Smooth muscle cell of the brain vasculature (primary cell): Measurements from ENCODE around the gene HOXB3.

Experiments
- DNase-seq: peaks from one replicate; pipeline ENCODE4 v3.0.0-alpha.2; 2012; ENCODE audit warnings: low read depth, low spot score

HOXB3 gene

DNA sequence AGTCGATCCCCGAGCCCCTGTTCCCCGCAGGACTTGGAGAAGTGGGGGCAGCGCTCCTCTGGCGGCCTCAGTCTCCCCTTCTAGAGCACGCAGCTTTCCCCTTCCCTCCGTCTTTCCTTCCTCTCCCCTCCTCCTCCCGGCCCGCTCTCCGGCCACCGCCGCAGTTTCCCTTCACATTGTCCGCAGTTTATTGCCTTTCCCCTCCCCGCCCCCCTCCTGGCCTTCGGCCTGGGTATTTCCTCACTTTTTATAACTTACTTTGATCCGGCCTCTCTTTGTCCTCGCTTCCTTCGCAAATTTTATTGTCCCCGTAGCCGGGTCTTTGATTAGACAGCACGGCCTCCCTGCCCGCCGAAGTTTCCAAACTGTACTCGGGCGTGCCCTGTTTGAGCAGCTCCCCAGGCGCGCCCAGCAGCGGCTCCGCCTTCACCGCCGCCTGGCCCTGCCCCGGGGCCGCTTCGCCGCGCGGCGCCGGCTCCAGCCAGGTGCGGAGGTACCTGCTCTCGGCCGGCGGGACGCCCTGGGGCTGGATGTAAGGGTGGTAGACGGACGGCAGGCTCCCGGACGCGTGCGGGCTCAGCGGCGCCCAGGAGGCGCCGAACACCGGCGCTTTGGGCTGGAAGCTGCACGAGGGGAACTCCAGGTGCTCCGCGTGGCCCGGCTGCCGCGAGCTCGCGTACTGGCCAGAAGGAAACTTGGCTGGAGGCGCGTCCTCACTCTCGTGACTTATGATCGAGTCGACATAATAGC is 35.6 kb upstream of the HOXB3 start:
- no peak for DNase-seq

DNA sequence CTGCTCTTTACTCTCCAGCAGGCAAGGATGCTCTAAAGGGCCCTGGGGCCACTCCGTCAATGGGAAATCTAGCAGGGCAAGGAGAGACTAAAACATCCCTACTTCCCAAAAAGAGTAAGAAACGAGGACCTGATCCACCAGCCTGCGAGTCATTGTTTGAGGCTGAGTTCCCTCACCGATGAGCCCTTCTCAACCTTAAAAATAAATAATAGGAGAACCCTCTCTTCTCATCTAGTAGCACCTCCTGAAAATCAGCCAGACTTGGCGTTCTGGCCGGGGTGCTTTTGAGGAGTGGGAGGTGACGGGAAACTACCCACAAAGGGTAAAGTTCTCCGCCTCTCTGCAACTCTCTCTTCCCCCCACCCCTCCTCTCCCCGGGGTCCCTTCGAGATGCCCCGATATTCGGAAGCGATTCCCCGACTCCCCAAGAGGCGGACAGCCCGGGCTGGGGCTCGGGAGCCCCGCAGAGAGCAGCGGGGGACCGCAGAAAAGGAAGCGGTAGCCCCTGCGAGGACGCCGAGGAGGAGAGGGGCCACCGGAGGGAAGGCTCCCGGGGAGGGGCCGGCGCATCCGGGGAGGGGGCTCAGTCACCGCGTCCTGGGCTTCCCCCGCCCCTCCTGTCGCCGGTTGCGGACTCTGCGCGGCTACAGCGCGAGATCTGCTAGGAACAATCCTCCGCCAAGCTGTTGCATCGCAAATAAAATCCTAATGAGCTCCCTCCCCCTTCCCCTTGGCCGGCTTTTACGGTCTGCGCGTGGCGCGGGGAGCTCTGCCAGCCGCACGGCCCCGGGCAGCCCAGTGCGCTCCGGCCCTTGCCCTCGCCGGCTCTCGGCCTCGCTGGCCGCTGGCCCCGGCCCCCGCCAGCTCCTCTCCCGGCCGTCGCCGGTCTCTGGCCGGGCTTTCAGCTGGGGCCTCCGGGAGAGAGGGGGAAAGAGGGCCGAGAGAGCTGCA is 34.8 kb upstream of the HOXB3 start:
- DNase-seq = no peak

DNA sequence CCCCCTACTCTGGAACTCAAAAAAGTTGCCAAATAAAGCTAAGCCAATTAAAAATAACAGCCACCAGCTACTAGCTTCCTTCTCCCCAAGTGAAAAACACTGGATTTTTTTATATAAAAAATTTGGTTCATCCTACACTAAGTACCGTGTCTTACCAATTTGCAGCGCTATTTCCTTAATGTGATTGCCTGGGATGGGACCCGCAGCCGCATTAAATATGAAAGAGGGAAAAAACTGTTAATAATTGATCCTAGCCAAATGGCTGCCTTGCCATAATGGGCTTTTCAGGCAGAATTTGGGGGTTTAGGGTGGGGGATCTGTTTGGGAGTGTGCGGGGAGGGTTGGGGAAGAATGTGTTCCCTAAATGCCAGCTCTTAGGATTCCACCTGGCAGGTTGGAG is 34.1 kb upstream of the HOXB3 start:
- no peak for DNase-seq

DNA sequence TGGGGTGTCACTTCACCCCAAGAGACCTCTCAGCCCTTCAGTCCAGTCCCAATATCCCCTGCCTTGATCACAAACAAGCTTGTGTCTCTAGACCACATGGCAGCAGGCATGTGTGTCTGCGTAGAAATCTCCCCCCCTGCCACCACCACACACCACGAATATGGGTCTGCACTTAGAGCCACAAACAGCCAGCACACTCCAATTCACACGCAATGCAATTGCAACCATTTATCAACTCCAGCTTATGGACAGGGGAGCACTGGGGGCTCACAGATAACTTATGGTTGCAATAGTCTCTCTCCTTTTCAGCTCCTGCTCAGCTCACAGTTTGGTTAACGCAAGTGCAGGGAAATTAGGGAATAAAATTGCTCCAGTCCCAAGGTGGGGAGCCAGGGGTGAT is 33.5 kb upstream of the HOXB3 start:
- no peak for DNase-seq

DNA sequence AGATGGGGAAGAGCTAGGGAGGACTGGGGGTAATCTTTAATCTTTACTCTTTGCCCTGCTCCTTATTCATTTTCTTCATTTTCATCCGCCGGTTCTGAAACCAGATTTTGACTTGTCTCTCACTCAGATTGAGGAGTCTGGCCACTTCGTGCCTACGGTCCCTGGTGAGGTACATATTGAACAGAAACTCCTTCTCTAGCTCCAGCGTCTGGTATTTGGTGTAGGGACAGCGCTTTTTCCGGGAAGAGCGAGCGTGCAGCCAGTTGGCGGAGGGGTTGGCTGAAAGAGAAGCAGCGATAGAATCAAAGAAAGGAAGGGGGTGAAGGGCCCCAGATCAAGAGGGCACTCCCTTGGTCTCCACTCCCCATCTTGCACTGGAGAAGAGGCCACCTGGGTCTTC is 32.8 kb upstream of the HOXB3 start:
- no peak for DNase-seq

DNA sequence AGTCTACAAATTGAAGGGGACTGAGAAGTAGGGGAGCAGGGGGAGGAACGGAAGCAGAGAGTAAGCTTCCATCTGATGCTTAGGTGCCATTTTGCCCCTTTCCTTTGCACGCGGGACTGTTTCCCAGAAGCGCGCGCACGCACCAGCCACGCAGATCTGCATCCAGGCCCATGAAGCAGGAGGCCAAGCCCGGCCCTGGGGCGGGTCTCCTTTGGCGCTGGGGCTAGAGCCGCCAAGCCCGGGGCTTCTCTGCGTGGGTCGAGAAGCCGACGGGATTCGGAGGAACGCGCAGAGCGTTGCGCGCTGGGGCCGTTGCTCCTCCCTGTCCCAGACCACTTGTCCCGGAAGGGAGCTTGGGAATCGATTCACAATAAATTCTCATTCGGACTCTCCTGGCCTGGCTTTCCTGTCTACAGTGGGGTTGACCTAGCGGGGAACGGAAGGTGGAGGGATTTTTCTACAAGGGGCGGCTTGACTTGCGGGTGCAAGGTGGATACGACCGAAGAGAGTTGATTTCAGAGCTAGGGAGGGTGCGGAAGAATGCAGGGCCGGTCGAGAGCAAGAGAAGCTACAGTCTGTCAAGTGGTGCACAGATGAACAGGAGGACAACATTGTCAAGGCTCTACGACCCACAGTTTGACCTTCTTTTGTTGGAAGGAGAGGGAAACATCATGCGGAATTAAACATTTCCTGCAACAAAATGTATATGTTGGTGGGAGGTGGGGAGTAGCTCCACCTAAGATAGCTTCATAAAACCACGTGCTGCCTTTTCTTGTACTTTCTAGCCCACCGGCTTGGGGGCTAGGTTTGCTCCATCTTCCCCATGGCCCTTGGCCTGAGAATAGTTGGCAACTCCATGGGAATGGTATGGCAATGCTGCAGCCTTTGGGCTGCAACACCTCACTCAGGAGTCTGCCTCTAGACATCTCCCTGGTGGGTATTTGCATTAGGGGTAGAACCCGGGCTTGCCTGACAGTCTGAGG is 31.7 kb upstream of the HOXB3 start:
- DNase-seq = no peak

DNA sequence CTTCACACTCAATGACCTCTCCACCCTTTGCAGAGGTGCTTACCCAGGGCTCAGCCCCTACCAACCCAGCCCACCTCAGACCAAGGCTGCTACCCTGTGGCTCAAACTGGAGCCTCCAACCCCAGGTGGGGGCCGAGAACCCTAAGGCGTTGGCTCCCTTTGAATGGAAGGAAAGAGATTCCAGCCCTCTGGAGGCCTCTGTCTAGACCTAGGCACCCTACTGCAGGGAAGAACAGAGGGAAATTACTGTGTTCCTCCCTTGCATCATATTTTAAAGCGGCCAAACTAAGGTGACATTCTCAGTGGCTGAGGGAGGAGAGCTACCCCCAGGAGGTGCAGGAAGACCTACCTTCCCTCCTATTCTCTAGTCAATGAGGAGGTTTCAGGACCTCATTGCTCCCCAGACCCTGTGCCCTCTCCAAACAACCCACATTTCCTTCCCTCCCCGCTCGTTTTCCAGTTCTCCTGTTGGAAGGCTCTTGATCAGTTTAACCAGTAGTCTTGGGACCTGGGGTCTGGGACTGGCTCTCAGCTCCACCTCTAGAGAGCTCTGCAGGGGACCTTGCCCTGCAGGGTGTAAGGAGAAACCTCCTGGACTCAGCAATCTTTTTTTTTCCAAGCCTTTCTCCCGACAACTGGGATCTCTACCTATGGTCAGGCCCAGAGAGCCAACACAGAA is 30.6 kb upstream of the HOXB3 start:
- DNase-seq = no peak

DNA sequence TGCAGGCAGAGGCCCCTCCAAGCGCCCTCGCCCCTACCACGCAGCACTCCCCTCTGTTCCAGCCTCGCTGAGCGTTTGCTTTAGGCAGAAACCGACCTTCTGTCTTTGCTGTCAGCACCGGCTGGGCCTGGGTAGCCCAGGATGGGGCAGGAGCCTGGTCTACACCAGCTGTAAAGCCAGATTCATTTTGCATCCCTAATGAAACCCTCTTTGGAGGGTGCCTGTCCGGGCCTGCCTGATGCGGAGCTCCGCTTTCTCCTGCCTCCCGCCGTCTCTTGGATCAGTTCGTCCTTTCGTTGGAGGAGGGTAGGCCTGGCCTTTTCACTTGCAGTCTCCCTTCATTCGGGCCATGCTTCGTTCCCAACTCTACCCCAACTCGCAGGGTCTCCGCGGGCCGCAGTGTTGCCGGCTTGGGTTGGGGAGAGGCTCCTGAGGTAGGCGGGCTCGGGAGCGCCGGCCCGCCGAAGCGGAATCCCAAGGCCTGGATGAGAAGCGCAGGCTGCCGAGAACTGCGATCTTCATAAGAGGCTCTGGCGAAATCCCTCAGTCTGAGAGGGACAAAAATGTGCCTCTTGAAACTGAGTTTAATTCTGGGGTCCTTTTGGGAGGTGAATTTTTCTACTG is 29.9 kb upstream of the HOXB3 start:
- no peak for DNase-seq

DNA sequence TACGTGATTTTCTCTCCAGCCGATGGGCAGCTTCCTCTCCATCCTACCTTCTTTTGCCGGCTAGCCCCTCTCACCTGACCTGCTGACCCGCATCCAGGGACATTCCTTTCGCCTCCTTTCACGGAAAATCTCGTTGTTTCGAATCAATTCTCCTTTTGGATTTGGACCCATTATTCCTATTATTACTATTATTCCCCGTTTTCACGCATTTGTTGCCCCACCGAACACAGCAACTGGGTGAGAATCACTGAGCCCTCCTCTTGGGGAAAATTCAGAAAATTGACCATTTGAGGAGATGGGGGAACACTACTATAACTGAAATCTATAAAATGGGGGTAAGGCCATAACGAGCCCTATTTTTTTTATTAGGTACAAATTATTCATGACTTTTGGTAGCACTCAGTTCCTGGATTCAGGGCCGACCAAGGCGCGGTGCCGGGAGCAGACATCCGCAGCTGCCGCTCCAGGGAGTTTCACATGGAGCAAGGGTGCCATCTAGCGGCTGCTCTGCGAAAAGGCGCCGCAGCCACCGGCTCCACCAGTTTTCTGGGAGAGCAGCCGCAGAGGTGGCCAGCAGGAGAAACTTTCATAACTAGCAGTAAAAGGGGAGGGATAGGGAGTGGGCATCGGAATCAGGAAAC is 28.3 kb upstream of the HOXB3 start:
- peak; percentile 28 for DNase-seq

DNA sequence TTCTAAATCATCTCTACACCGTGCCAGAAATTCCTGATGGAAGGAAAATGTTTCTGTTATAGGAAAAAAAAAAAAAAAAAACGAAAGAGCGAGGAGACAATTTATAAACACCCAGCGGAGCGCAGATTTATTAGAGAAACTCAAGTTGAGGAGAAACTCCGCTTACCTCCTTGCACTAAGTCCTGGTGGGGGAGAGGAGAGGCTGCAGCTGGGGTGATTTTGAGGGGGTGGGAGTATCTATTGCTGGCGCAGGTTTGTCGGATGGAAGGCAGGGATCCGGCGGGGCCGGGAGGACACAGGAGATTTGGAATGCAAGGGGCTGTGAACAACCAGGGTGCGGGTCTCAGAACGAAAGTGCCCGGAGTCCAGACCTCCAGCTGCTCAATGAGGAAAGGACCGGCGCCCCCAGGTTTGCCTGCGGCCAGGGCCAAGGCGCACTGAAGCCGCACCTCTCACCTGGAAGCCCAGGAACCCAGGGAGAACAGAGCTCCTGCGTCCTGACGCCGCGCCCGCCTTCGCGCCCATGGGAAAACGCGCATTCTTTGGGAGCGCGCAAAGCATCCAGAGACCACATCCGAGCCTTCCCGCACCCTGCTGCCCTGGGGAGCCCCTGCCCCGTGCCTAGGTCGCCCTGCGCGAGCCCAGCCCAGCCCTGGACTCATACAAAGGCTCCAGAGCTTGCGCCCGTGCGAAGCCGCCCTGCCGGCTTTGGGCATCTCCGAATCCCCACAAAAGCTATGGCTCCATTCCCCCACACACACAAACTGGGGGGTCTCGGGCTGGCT is 27.6 kb upstream of the HOXB3 start:
- DNase-seq = no peak

DNA sequence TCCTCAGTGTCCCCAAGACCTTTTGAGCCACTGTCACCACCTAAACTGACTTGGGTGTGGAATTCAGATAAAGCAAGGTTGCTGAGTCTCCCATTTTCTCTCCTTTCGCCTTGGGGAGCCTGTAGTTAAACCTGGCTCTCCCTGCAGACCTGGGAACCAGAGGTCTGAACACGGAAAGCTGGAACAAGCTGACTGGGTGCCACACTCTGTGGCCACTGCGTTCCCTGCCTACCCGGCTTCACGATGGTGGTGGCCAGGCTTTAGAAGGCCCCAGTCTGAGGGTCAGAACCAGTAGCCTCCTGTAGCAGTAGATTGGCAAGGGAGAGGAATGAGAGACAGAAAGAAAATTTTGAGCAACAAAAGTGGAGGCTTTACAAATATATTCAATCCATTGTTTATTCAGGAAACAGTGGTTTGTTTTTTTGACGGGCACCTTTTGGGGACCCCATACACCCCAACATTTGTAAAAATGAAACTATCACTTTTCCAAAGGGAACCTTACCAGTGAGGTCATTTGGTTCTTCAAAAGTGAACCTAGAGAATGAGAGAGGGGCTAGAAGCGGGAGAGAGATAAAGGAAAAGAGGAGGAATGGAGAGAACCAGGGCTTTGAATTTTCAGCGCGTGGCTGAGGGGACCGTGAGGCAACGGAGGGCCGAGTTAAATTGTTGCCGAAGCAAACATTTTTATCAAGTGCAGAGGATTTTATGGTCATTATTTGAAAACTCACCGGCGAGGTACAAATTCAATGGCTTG is 26.9 kb upstream of the HOXB3 start:
- DNase-seq = no peak

DNA sequence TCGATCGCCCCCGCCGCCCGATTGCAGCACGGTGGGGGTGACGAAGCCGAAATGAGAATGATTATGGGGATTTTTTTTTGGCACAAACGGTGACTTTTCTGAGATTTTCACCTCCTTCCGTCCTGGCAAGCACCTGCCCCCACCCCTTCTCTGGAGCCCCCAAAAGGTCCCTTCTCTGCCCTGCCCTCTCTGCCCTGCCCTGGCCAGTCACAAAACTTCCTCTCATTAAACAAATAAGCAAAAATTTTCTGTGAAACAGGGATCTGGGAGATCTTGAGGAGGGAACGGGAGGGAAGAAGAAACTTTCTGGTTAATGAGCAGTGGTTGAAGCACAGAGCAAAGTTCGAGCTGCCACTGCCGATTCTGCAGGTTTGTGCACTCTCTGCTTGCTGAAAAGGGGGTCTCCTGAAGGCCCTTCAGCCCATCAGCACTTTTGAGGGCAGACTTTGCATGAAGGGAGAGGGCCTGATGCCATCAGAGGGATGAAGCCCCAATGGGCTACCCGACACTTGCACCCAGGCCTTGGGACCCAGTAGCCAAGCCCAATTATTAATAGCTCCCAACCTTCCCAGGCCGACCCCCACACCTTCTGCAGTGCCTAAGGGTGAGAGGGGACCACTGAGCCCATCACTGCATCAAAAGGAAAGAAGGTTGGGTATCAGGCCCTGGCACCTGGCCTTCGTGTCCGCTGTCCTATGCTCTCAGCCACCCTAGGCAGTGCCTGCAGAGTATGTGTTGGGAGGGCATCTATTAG is 26.1 kb upstream of the HOXB3 start:
- DNase-seq = no peak

DNA sequence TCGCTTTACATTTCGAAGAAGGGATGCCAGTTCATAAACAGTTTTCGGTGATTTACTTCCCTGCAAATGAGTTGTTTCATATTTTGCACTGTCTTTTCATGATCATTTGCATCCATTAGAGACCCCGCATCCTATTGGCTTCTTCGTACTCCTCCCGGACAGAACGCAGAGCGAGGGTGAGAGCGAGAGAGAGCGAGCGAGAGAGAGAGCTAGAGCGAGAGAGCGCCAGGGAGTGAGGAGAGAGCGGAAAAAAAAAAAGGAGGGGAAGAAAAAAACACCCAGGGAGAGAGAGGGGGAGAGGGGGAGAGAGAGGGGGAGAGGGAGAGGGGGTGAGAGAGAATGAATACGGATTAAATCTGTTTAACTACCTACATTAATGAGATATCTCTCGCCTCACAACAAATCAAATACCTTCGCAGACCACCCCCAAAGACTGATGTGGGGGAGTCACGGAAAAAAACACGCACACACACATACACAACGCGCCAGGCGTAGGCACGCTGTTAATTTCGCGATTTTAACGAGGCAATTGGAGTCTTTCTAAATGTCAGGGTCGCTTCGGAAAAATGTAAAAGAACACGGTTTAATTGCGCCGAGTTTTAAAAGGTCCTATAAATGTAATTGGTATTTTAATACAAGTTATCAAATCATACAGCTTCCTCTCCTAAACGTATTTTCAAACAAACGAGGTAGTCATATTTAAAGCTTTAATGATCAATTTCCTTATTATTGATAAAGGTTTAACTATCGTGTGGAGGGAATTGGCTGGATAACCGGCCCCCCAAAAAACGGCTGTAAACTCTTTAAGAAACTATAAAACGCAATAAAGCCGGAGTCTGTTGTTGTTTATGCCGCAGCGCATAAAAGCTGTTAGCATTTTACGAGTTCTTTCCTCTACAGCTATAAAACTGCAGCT is 25.3 kb upstream of the HOXB3 start, which contains the start of gene HOXB8:
HOXB8 (minus strand) TSS at position 246 of the 916 bp plus-strand sequence. CDS start 588 bp downstream, outside the sequence.
- no peak for DNase-seq

DNA sequence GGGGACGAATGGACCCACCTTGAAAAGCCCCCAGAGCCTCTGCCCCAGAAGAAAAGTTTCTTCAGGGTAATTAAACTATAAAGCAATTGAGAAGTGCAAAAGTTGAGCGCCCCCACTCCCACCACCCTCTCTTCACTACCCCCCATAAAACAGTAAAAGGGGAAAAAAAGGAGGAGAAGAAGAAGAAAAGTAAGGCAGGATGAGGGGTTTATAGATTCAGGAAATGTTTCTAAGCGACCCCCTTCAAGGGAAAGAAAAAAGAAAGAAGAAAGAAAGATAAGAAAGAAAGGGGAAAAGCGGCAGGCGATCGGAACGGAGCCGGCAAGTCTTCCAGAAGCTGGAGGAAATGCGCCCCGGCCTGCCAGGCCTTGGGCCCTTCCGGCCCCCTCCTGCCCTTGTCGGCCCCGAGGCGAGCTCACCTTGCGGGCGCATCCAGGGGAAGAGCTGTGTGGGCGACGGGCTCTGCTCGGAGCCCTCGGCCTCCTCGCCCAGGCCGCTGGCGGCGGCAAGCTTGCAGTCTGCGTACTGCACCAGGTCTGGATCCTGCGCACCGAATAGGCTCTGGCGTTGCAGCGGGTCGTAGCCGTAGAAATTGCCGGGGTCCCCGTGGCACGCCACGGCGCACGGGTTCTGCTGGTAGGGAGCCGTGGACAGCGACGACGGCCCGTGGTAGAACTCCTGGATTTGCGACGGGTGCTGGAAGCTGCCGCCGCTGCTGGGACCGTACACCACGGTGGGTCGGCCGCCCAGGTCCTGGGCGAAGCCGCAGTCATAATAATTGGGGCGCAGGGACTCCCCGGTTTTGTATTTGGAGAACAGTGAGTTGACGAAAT is 24.0 kb upstream of the HOXB3 start:
- DNase-seq = no peak

DNA sequence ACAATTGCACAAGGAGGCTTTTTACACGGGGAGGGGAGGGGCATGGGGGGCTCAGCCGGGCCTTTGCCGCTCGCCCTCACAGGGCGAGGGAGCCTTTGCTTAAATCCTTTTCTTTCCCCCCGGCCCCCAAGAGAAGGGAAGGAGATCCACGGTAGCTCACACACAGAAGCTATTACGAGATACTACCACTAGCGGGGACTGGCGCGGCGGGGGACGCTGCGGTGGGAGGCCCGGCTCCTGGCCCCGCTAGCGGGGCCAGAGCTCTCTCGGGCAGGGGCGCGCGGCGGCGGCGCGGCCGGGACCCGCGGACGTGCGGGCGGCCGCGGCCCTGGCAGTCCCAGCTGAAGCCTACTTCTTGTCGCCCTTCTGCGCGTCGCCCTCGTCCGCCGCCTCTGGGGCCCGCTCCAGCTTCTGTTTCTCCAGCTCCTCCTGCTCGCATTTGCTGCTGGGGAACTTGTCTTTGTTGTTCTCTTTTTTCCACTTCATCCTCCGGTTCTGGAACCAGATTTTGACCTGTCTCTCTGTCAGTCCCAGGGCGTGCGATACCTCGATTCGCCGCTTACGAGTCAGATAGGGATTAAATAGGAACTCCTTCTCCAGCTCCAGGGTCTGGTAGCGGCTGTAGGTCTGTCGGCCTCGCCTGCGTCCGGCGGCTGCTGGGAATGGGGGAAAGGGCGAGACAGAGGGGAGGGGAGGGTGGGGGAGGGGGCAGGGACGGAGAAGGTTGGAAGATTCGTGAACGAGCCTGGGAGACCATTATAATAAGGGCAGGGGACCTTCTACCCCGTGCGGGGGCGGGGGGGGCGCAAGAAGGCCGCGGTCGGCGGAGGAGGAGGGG is 23.0 kb upstream of the HOXB3 start:
- DNase-seq = no peak
